SK-N-SH treated with all-trans-retinoic acid at 6 μM for 48 hours (cell line): ENCODE measurements around the gene TMCC3.

Experiments used
- ARNTL ChIP-seq: fragments of 450-650 bp; formaldehyde crosslinking; IDR thresholded peaks from 2 replicates; pipeline ENCODE4 v1.5.0; 2020; ENCODE audit warnings: low read depth, mild to moderate bottlenecking, moderate library complexity, borderline replicate concordance
- BACH2 ChIP-seq: fragments of 250-450 bp; sonication (Bioruptor Pico); IDR thresholded peaks from 2 replicates; pipeline ENCODE4 v1.9.0; 2021; ENCODE audit warnings: mild to moderate bottlenecking, borderline replicate concordance
- CREB5 ChIP-seq: fragments of 250-450 bp; sonication (Bioruptor Pico); IDR thresholded peaks from 2 replicates; pipeline ENCODE4 v1.5.1; 2020; ENCODE audit warnings: low read depth, mild to moderate bottlenecking, moderate library complexity
- POU6F1 ChIP-seq: fragments of 250-450 bp; sonication (Bioruptor Pico); IDR thresholded peaks from 2 replicates; pipeline ENCODE4 v1.8.0; 2021; ENCODE audit warnings: low read depth, mild to moderate bottlenecking, moderate library complexity, borderline replicate concordance
- ZC3H10 ChIP-seq: fragments of 250-450 bp; sonication (Bioruptor Pico); IDR thresholded peaks from 2 replicates; pipeline ENCODE4 v1.5.1; 2021; ENCODE audit warnings: mild to moderate bottlenecking, moderate library complexity
- ZFP3 ChIP-seq: fragments of 250-450 bp; sonication (Bioruptor Pico); IDR thresholded peaks from 2 replicates; pipeline ENCODE4 v1.5.0; 2020; ENCODE audit warnings: mild to moderate bottlenecking, moderate library complexity

GRCh38 chr12:94656556-94656955, 6.2 kb upstream of the TMCC3 start:
- no peak for TF ChIP-seq ARNTL (CRISPR knock-in tag)
- no peak for TF ChIP-seq CREB5 (CRISPR knock-in tag)
- no peak for TF ChIP-seq ZC3H10
- TF ChIP-seq ZFP3, result no peak
- TF ChIP-seq BACH2, result no peak
- TF ChIP-seq POU6F1 (CRISPR knock-in tag), result no peak
